ENCODE data around the gene TBC1D2B.
"Not testable (repeated sequence)": the region's sequence is repeated elsewhere in the genome, so short reads cannot be mapped to it uniquely, and the experiment has no call there.

Gene TBC1D2B

DNA sequence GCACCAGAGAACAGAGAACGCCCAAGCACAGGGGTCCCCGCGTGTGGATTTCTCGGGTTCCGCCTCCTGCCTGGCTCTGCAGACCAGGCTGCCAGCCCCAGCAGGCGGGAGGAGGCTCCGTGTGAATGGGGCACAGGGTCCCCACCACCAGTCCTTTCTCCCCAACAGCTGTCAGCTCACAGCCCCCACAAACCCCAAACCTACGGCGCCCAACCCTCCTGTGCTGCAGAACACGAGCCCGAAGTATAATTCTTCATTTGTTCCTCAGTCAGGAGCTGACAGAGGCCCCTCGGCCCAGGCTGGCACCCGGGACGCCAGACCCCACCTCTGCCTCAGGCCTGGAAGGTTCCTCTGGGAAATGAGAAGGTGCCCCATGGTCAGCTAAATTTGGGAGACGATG is 78.0 kb downstream of the TBC1D2B start:
- DNase-seq, result no peak

DNA sequence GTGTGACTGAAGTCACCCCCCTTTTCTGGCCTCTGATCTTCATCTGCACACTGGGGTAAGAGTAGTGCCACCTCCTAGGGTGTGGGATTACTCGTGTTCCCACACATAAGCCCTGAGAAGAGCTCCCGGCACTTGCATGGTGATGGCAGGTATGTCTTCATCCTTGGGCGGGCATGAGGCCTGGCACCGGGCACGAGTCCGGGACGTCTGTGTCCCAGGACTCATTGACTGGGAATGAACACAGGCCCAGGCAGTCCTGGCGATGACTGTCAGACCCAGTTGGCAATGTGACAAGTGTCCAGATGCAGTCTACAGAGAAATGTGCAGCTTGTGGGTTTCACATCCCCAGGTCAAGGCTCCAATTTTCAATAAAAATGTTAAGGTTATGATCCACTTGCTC is 78.9 kb downstream of the TBC1D2B start:
- DNase-seq, result no peak

DNA sequence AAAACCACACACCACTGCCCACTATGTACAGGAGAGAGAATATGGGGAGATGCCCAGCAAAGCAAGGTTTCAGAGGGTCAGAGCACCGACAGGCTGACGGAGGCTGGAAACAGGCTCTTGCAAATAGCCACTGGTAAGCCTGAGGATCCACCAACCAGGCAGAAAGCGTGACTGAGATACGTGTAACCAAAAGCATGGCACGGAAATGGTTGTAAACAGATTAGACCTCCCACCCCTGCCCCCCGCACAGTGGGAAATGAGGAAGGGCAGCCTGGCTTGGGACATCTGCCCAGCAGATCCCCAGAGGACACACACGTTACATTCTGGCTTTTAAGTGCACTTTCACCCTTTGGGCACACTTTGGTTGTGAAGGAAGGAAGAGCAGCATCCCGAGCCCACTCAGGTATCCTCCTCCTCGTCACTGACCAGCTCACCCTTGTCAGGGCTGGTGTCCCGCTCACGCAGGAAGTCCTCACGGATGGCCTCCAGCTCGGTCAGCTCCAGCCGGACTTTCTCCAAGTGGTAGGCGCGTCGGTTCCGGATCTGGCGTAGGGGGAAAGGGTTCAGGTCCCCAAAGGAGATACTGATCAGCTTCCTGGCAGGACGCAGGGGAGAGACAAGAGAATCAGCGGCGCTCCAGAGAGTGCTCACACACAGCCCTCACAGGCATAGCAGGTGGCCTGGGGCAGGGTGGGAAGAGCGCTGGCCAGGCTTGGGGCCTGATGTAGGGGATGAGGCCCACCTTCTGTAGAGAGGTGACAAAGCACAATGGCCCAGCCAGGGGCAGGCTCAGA is 79.6 kb downstream of the TBC1D2B start:
- not testable (repeated sequence) for DNase-seq

DNA sequence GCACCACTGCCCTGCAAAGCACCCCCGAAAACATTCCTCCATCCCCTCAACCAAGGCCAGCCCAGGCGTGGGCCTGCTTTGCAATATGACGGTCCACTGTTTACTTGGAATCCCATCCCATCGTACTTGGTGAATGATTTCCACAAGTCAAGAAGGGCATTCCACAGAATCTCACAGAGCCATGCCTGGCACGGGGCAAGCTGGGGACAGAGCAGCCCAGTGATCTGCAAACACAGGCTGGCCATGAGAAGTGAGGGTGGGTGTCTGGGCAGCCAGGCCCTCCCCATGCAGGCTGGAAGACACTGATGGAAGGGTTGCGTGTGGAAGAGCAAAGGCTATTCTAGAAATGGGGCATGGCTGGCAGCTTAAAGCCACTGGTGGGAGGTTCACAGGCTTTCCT is 80.3 kb downstream of the TBC1D2B start:
- DNase-seq, result not testable (repeated sequence)

DNA sequence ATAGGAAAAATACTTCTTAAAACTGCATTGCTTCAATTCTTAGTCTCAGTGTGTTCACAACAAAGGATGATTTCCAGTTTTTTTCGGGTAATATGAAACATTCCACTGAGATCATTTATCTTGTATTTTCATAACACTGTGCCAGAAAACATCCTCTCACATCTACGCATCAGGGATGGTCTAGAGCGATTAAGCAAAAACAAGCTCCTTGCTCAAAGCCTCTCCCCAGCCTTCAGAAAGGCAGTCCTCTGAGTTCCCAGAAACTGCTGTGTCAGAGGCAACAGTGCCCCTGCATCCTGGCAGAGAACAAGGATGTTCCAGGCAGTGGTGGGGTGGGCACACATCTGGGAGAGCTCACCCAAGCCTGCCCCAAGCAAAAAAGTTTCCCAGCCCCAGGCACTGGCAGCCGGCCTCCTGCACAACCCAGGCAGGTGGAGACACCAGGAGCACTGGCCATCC is 80.8 kb downstream of the TBC1D2B start:
- not testable (repeated sequence) for DNase-seq

DNA sequence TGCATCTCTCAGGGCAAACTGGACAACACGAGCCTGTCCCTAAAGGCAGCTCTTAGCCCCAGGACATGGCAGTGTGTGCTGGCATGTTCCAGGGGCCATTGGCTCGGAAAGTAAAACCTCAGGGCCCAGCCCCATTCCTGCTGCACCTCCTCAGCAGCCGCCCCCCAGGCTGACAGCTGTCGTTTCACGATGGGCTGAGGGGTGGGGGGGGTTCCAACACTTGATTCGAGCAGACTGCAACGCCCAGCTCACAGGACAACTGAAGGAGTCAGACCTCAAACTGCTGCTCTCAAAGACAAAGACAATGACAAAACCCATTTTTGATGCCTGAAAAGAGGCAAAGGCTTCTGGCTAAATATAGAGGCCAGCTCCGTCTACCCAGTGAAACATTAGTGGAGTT is 81.3 kb downstream of the TBC1D2B start:
- DNase-seq, result not testable (repeated sequence)

DNA sequence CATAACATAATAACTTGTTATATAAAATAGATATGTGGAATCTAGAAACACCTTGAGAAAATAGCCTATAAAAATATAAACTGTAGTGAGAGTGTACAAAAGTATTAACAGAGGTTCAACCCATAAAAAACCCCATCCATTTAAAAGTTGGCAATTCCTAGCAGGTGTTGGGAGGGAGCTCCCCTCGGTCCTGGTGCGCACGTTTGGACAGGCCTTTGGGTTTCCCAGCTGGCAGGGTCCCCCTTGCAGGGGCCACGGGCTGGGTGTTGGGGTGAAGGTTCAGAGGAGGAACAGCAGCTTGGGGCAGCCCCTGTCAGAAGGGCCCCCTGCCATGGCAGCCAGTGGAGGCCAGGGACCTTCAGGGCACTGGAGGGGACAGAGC is 82.0 kb downstream of the TBC1D2B start:
- DNase-seq, result not testable (repeated sequence)

DNA sequence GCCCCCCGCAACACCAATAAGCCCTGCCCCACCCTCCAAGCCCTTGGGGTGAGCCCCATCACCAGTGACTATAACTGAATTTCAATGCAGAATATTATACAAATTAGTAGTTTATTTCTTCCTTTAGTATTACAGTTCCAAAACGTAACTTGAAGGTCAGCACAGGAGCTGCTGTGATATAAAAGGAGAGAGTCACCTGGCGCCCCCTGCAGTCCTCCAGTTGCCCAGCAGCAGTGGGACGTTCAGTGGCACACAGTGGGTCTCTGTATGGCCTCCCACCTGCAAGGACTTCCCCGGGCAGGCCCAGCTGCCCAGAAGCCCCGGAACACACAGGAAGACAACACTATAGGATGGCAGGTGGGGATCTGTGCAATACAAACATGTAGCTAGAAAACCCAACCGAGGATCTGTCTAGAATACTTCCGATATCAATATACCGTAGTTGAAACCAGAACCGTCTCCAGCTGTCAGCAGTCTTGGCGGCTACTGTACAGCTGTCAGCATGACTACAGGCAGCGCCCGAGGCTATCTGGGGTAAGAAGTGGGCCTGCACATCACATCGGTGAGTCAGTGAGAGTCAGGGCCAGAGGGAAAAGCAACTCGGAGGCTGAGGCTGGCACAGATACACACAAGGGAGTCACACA is 82.5 kb downstream of the TBC1D2B start:
- peak; percentile 14 for DNase-seq

DNA sequence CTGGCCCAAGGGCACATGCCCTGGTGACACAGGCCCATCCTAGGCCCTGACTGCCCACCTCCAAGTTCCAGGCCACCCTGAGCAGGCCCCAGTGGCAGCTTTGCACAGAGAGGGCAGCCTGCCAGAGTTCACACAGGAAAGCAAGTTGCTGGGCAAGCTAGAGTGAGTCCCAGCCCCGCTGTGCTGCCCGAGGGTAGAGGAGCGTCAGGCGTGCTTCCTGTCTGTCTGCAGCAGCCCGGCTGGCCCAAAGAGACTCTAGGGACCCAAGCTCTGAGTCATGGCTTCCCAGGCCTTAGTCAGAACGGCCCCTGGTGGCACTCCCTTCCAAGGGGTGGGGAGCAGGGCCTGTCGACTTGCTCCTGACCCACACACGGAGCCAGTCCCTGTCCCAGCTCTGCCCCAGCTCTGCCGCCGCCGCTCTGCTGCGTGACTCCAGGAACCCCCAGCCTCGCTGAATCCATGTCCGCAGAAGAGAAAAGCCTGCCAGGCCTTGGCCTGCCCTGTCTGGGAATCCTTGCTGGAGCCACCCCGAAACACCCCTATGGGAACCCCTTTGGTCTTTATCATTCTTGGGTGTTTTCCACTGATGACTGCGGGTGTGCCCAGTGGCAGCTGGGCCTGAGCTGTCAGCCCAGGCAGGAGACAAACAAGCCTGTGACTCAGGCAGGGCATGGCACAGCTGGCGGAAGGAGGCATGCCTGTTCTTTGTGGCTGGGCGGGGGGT is 83.4 kb downstream of the TBC1D2B start:
- peak; percentile 48 for DNase-seq

DNA sequence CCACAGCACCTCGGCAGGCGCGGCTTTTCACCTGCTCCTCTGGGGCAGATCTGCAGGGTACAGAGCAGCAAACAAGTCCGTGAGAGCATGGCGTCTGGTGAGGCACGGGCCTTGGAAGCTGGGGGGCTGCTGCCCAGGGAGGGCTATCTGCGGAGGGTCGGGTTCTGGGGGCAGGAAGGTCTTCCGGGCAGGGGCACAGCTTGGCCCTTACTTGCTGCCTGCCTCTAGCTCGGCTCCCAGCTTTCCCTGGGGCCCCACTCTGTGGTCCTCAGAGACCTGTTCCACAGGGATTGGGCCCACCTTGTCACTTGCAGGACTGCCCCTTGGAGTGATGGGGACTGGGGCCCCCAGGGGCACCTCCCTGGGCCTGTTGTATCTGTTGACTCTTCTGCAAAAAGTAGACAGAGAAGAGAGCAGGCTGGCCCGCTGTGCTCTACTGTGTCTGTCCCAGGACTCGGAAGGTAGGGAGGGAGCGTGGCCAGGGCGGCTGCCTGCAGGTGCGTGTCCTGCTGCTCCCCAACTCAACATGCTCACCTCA is 84.1 kb downstream of the TBC1D2B start:
- DNase-seq, result no peak

DNA sequence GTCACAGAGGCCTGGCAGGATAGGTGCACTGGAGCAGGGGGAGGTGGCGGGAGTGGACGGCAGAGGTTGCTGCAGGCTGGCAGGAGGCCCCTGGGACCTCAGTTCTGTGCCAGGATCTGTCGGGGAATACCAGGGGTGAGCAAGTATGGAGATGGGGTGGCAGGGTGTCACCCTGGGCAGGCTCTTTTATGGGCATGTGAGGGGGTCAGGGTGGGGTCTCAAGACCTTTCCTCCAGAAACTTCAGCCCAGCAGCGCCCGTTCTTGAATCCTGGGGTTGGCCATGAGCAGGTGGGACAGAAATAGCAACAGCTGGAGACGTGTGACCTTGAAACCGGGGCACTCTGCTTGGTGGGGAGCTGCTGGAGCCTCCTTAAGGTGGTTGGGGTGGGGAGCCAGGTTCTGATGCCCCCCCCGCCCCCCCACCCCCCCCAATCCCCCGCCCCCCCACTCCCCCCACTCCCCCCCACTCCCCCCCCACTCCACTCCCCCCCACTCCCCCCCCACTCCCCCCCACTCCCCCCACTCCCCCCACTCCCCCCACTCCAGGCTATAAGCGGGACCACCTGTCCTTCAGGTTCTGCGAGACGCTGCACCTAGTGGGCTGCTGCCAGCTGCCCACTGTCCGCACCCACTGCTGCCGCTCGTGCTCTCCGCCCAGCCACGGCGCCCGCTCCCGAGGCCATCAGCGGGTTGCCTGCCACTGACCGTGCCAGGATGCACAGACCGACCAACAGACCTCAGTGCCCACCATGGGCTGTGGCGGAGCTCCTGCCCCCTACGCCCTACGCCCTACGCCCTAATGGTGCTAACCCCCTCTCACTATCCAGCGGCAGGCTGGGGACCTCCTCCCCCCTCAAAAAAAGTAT is 84.9 kb downstream of the TBC1D2B start:
- no peak for DNase-seq

DNA sequence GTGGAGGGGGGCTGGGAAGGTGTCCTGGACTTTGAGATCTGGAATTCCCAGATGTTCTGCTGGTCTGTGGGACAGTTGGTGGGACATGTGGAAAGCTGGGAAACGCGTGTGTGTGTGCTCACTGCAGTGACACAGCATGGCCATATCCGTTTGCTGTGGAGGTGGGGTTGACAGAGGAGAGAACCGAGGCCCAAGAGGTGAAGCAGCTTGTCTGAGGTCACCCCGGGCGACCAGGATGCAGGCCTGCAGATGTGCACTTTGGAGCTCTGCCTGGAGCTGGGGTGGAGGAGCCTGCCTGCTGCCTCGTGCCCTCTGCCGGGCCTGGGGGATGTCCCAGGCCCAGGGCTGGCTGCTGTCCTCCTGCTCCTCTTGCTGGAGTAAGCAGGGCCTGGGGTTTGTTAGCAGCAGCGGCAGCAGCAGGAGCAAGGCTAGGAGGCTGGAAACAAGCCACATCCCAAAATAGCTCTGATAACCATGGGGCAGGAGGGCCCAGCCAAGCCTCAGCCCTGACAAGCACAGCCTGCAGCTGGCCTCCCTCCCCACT is 85.8 kb downstream of the TBC1D2B start:
- not testable (repeated sequence) for DNase-seq

DNA sequence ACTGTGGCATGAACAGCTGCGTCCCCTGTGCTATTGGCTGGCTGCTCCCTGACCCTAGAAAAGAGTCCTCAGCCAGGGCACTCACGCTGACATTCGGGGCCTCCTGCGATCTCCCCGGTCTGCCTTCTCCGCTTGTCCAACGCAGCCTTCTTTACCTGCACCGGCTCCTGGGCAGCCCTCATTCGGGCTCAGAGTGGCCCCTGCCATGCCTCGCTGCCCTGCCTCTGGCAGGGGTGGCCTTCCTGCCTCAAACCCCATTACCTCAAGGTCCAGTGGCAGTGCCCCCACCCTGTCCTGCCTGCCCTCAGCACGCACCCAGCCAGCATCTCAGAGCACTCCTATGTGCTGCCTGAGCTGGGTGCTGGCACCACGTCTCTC is 86.5 kb downstream of the TBC1D2B start:
- DNase-seq, result no peak

DNA sequence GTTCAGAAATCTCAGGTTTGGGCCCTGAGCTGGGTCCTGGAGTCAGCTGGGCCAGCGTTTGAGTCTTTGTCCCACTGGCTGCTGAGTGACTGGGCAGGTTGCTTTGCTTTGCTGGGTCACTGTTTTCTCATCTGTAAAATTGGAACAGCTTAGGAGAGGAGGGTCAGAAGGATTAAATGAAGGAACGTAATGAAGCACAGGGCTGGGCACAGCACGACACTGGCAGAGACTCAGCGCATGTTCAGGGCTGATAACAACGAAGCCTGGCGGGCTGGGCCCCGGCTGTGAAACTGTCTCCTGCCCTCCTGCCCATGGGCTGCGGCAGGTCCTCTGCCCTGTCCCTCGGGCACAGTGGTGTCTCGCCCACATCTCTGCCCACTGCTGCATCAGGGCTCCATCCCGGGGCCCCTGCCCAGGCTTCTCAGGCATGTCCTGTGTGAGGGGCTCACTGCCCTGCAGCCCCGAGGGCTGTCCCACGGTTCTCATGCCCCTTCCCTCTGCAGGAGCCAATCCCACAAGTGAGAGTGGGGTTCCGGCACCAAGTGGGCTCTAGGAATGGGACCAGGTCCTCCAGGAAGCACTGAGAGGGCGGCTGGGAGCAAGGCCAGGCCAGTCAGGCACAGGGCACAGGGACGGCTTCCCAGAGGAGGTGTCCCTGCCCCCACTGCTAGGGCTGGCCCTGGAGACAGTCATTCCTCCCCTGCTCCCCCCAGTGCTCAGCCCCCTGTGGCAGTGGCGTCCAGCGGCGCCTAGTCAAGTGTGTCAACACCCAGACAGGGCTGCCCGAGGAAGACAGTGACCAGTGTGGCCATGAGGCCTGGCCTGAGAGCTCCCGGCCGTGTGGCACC is 88.0 kb downstream of the TBC1D2B start:
- no peak for DNase-seq

DNA sequence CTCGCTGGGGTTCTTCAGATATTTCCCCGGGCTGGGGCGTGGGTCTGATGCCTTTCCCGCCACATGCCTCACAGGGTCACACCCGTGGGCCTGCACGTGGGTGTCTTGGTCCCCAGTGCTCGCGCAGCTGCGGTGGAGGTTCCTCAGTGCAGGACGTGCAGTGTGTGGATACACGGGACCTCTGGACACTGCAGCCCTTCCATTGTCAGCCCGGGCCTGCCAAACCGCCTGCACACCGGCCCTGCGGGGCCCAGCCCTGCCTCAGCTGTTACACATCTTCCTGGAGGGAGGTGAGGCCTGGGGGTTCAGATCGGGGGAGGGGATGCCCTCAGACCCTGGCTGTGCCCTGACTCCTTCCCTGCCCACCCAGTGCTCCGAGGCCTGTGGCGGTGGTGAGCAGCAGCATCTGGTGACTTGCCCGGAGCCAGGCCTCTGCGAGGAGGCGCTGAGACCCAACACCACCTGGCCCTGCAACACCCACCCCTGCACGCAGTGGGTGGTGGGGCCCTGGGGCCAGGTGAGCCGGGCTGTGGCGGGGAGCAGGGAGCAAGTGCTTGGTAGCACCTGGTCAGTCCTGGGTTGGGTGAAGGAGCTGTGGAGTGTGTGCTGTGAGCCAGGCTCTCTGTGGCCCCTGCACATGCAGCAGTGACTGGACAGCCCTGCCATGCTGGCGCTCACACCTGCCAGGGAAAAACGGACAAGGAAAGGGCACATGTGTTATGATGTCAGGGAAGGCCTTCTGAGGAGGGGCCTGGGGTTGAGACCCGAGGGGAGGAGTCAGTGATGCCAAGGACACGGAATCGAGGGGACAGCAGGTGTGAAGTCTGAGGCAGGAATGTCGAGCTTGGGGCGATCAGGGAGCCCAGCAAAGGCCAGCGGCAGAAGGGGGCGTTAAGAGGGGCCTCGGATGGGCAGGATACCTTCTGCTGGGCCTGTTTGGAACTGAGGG is 88.9 kb downstream of the TBC1D2B start:
- no peak for DNase-seq

DNA sequence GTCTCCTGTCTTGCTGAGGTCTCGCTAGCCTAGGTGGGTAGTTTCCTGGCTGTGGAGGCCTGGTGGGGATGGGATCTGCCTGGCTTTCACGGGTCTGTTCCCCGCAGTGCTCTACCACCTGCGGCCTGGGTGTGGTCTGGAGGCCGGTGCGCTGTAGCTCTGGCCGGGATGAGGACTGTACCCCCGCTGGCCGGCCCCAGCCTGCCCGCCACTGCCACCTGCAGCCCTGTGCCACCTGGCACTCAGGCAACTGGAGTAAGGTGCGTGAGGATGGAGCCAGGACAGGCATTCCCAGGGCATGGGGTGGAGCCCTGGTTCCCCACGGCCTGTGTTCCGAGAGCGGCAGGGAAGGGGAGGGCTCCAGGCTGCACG is 89.8 kb downstream of the TBC1D2B start:
- not testable (repeated sequence) for DNase-seq

DNA sequence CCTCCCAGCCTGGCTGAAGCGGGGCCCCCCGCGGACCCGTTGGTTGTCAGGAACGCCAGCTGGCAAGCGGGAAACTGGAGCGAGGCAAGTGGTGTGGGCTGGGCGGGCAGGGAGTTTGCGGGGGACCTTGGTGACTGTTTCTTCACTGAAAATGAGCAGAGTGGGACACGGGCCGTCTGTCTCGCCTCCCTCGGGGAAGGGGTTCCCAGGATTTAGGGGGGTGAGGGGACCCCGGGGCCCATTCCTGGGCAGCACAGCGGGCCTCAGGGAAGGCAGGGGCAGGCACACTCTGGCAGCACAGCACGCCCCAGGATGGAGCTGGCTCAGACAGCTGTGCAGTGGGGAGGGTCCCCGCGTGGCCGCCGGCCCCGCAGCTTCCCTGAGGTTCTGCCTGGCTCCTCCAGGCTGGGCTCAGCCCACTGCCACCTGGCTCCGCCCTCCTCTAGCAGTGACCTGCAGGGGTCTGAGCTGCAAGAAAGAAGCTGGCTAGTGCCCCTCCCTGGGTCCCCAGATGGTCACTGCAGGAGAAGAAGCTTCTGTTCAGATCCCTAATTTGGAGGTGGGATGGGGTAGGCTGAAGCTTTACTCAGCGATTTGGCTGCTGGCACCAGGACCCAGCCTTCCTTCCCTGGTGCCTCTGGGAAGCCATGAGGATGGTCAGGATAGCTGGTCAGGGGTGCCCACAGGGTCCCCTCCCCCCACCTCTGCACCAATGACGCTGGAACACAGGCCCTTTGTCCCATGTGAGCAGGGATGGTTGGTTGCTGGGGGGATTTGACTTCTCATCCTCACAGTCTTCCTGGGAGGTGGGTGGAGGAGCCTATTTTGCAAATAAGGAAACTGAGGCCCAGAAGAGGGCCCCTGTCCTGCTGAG is 90.4 kb downstream of the TBC1D2B start:
- DNase-seq, result no peak

DNA sequence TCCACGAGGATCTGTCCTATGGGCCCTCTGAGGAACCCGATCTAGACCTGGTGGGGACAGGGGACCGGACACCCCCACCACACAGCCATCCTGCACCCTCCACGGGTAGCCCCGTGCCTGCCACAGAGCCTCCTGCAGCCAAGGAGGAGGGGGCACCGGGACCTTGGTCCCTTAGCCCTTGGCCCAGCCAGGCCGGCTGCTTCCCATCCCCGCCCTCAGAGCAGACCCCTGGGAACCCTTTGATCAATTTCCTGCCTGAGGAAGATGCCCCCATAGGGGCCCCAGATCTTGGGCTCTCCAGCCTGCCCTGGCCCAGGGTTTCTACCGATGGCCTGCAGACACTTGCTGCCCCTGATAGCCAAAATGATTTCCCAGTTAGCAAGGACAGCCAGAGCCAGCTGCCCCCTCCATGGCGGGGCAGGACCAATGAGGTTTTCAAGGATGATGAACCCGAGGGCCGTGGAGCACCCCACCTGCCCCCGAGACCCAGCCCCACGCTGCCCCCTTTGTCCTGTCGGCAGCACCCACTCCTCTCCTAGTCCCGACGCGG is 91.5 kb downstream of the TBC1D2B start:
- no peak for DNase-seq

Measured in CD4-positive, alpha-beta T cell treated with Interleukin-6 for 4 hours (primary cell).